ENCODE measurements around the gene KAZN. TPM values are rescaled to one million over a fixed set of nuclear protein-coding genes. Genes with fewer than 3 reads are reported as not detected.

Gene KAZN
- total RNA-seq, 1 donor from 2014 or later = 3.7 TPM

DNA sequence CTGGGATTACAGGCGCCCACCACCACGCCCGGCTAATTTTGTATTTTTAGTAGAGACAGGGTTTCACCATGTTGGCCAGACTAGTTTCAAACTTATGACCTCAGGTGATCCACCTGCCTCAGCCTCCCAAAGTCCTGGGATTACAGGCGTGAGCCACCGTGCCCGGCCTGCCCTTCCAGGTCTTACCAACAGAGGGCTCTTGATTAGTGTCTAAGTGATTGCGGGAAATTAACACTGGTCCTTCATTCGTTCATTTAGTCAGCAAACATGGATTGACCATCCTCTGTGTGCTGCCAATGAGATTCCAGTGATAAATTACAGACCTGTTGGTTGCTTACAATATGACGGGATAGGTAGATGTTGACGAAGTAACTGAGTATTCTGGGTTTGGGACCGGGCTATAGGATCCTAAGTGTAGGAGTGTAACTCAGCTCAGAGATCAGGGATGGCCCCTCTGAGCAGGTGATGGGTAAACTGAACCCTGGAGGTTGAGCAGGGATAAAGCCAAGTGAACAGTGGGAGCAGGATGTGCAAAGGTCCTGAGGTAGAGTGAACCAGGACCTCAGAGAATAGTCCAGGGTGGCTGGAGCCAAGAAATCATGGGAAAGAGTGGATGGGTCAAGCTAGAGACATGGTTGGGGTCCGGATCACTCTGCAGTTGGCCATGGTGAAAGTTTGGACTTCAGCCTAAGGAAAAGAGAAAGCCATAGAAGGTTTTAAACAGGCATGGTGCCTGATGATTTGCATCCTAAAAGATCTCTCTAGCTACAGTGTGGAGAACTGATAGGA, 171.2 kb downstream of the KAZN start:
- no peak for ATAC-seq (ENCODE audit: poor library complexity)

DNA sequence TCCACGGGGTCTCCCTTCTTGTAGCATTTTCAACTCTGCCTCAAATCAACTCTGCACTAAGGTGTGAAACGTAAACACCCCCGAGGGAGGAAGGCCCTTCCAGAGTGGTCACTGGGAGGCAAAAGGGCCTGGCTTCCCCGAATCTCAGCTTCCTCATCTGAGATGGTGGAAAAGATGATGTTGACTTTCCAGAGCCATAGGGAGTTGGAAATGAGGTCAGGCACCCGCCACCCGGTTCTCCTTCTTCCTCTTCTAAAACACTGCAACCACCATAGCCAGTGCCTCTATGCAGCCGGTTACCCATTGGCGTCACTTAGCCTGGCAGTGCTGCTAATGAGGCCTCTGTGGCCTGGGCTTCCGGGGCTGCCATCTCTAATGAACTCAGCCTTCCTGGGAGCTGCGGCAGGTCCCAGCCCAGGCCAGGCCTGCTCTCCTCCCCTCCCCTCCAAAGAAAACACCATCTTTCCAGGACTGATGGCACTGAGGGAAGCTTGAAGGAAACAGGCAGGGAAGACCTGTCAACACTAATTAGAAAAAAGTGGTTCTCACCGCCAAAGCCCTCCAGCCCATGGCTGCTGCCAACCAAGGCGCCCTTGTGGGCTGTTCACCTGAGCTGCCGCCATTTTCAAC, 175.0 kb downstream of the KAZN start:
- intact Hi-C loops (cut with DNase I) = no loop called here
- DNase-seq (no peak), ATAC-seq (ENCODE audit: poor library complexity) (no peak)

More for the DNA sequence above, 171.2 kb downstream of the KAZN start:
- intact Hi-C loops (cut with DNase I) = no loop called here
- no peak for DNase-seq

DNA sequence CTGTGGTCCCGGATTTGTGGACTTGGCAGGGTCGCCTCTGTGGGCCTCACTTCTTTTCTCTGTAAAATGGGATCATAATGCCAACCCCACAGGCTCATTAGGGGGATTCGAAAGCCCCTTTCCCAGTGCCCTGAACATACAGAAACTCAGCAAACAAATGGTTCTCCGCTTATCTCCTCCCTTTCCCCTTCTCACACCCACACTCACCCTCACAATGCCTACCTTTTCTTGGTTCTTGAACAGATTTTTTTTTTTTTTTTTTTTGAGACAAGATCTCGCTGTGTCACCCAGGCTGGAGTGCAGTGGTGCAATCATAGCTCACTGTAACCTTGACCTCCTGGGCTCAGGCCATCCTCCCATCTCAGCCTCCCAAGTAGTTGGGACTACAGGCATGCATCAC, 175.7 kb downstream of the KAZN start:
- intact Hi-C loops (cut with DNase I) = no loop called here
- ATAC-seq (ENCODE audit: poor library complexity) (no peak), DNase-seq (no peak)

DNA sequence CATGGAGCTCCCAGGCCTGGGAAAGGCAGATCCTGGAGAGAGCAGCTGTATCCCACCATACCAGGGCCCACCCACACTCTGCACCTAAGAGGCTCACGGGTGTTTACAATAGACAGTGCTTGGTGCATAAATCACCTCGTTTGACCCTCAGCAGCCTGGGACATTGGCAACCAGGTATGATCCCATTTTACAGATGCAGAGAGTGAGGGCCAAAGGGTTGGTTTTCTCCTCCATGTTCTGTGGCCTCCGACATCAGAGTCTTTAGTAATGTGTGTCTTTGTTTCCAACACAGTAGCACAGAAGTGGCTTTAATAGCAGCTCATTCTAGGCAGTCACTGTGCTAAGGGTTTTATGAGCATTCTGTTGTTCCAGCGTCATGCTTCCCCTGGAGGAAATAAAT, 176.5 kb downstream of the KAZN start:
- no peak for ATAC-seq (ENCODE audit: poor library complexity)
- no peak for DNase-seq
- intact Hi-C loops (cut with DNase I) = no loop called here

DNA sequence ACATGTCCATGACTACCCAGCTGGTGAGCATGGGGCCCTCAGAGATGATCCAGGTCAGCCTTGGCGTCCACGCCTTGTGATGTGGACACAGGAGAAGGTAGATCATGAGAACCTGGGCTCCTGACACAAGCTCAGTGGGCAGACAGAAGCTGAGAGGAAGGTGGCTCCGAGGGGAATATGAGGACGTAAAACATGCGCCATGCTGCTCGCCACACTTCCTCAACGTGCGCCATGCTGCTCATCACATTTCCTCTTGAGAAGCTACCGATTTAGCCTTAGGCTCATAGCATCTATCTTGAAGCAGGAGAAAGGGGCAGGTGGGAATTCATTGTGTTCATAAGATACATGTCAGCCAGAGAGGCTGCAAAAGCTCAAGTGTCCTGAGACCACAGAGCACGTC, 176.9 kb downstream of the KAZN start:
- intact Hi-C loops (cut with DNase I) = no loop called here
- no peak for ATAC-seq (ENCODE audit: poor library complexity)
- no peak for DNase-seq

DNA sequence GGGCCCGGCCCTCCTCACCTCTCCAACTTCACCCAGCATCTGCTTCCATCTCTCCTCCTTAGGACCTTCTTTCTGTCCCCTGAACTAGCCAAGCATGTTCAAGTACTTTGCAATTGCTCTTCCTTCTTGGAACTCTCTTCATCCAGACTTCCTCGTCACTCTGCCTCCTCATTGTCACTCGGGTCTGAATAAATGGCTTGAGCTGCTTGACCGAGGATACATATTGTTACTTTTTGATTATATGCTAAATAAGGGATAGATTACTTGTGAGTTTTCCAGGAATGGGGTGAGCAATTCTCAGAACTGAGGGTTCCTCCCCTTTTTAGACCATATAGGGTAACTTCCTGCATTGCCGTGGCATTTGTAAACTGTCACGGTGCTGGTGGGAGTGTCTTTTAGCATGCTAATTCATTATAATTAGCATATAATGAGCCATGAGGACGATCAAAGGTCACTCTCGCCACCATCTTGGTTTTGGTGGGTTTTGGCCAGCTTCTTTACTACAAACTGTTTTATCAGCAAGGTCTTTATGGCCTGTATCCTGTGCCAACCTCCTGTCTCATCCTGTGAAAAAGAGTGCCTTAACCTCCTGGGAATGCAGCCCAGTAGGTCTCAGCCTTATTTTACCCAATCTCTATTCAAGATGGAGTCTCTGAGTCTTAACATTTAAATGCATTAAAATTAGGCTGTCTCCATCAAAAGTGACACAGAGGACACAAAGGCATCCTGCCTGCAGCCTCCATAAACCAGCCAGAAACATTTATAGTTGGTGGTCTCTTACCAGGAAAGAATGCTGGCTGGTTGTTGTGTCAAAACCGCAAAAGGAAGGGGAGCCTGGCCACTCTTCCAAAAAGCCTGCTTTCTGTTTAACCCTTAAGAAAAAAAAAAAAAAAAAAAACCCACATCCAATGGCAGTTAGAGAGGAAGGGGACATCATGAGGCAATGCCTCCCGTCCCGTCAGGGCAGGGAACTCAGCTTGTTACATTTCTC, 179.3 kb downstream of the KAZN start:
- no peak for ATAC-seq (ENCODE audit: poor library complexity)
- DNase-seq = no peak
- intact Hi-C loops (cut with DNase I) = loop anchor here (2.0 kb wide), 1 partner anchor 269 kb away; no protein-coding TSS in a partner anchor

DNA sequence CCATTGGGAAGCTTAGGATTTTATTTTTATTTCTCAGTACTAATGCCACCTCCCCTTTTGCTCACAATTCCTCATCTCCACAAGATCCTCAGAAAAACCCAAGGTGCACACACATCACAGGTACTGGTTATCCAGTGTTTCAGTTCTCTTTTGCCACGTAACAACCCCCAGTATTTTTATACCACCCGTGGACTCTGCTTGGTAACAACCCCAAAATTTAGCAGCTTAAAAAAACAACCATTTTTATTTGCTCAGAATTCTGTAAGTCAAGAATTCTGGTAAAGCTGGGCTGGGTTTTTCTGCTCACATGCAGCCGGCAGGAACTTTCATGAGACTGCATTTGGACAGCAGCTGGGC, 180.0 kb downstream of the KAZN start:
- intact Hi-C loops (cut with DNase I) = loop anchor here (2.0 kb wide), 1 partner anchor 268 kb away; no protein-coding TSS in a partner anchor
- ATAC-seq (ENCODE audit: poor library complexity) (no peak), DNase-seq (no peak)

DNA sequence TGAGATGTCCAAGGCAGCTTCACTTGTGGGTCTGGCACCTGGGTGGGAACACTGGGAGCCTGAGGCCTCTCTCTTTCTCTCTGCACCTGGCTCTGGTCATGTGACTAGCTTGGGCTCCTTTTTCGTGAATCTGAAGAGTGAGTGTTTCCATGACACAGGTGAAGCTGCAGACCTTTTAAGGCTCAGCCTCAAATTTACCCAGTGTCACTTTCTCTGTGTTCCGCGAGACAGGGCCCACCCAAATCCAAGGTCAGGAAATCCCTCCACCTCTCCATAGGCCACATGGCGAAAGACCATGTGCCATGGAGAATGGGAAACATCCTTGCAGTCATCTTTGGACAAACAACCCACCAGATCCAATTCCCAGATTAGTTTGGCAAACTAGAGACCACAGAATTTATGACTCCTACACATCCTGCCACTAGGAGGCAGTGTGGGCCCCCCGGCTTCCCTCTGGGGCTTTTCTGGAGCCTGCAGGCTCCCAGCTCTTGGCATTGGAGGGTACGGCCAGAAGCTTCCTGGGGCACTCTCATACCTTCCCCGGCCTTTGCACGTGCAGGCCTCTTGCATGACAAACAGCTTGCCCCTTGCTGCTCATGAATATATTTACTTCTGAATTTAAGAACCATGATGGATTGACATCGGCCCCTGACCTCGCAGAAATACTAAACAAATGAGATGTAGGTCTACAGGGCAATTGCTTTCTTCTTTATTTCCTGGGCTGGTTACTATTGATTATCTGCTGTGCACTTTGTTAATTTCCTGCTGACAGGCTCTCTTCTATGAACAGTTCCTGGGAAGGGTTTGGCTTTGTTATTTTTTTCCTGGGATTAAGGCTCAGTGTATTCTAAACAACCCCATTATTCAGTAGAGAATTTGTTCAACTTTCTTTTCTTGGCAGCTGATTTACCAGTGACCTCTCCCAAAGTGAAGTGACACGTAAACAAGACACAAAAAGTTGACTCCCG, 180.7 kb downstream of the KAZN start:
- no peak for DNase-seq
- no peak for ATAC-seq (ENCODE audit: poor library complexity)

DNA sequence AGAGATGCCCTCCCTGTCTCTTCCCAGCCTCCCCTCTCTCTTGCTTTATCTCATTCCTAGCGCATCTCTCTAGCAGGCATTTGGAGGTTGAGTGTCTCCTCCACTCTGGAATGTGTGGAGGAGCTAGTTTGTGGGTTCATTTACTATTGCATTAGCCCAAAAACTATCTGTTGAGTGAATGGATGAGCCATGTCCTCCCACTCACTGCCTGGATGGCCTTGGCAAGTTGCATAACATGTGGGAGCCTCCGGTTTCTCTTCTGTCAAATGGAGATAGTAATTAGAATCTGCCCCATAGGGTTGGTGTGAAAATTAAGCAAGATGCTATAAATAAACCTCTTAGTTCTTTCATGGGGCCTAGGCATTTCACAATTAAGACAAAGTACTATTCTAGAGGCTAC, 181.8 kb downstream of the KAZN start:
- DNase-seq = no peak
- no peak for ATAC-seq (ENCODE audit: poor library complexity)
- intact Hi-C loops (cut with DNase I) = no loop called here

More for the DNA sequence above, 180.7 kb downstream of the KAZN start:
- intact Hi-C loops (cut with DNase I) = loop anchor here (2.0 kb wide), 1 partner anchor 268 kb away; no protein-coding TSS in a partner anchor

DNA sequence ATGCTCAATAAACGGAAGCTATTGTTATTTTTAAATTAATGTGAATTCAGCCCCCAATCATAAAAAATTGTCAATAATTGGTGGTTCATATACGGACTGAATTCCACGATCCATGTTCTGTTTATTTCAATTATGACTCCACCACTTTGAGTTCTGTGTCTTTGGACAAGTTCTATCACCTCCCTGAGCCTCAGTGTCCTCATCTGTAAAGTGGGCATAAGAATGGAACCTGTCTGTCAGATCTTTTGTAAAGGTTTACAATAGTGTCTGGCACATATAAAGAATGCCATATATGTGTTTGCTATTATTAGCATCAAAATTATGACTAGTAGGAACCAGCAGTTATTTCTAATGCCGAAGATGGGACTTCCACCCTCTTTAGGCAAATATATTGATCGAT, 183.3 kb downstream of the KAZN start:
- ATAC-seq (ENCODE audit: poor library complexity) (no peak), DNase-seq (no peak)
- intact Hi-C loops (cut with DNase I) = no loop called here

DNA sequence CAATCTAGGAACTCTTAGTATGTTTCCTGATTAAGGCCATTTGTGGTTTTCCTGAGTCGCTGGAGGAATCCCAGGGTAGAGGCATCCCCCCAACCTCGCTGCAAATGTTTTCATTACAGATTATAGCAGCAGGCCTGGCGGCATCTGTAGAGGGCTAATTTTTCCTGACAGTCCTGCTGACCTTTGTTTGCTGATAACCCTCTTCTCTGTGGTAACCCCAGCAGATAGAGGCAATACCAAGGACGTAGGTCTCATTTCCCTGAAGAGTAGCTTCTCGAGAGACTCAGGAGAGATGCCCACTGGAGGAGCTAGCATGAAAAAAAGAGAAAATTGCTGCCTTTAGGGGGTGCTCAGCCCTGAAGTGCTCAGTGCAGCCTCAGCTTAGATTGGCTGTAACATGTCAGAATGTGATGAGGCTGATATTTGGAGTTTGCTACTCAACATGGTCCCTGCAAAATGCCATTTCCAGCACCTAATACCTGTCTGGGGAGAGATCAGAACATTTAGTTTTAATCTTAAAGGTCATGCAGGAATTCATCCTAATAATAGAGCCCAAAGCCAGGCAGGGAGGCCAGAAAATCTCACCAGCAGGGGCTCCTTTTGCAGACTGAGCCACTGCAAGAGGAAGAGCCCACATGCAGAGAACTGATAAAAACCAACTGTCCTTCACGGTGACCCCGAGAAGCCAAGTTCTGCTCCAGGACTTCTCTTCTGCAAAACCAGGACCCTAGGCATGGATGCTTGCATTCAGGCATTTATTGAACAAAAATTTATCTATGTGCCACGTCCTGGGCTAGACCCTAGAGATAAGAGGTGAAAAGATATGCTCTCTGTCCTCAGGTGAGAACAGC, 184.5 kb downstream of the KAZN start:
- no peak for DNase-seq
- ATAC-seq (ENCODE audit: poor library complexity) = no peak
- intact Hi-C loops (cut with DNase I) = no loop called here

DNA sequence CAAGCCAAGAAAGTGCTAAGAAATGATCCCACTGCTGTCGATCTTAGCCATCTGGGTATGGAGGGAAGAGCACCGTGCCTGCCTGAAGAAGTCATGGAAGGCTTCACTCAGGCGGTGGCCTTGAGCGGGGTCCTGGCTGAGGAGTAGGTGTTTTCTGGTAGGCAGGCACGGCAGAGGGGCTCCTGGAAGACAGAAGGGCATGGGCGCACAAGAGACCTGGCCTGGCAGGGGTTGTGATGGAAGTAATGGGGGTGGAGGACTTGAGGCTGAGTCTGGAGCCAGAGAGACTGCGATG, 185.1 kb downstream of the KAZN start:
- no peak for ATAC-seq (ENCODE audit: poor library complexity)
- intact Hi-C loops (cut with DNase I) = no loop called here
- no peak for DNase-seq

DNA sequence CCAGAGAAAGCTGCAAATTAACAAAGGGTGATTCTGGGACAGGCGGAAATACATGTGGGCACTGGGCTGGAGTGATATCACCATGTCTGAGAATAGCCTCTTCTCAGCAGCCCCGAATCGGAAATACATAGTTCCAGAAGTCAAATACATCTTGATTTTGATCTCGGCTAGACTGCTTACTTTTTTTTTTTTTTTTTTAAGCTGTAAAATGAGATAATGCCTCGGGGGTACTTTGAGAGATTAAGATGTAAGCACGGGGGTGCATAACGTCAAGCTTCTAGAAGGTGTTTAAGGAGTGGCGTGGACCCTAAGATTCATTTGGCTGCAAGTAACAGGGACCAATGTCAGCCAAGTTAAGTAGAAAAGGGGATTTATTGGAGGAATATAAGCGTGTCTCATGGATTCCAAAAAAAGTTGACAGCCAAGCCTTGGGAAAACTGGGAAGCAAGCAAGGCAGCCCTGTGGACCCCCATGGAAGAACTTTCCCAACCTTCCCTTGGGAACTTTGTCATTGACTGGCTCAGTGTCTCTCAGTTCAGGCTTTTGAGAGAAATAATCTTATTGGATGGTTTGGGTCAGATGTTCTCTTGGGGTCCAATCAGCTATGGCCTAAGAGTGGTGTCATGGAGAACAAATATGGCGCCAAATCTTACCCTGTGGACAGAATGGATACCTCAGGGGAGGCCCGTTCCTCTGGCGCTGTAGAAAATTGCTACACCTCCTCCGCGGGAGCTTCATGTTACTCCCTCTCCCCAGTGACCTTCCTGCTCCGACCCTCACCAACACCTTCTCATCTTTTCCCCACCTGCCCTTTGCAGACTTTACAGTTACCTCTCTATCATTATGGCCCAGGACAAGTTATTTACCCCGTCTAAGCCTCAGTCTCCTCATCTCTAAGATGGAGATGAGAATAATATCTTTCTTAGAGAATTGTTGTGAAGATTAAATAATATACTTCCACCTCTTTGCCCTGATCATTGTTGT, 186.6 kb downstream of the KAZN start:
- no peak for ATAC-seq (ENCODE audit: poor library complexity)
- intact Hi-C loops (cut with DNase I) = no loop called here

DNA sequence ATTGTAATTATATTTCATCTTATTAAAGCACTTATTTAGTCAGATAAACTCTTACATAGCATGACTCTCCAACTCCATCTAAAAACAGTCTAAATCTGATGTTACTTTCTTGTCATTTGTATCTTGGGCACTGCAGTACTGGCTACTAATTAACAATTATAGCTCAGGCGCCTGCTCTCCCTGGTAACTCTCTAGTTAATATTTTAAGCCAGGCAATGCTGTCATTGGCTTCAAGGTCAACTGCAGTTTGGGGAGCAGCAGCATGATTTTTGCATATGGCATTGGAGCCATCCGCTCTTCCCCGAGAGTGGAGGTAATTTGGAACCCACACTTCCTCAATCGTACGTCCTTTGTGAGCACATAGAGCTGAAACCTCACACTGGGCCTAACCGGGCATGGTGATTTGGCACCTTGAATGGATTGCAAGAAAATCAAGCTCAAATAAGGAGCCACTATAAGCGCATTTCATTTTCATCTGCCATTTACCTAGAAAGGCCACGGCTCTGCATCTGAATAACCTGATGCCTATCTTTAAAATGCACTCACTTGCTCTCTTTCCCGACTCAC, 187.7 kb downstream of the KAZN start:
- no peak for ATAC-seq (ENCODE audit: poor library complexity)
- intact Hi-C loops (cut with DNase I) = no loop called here
- DNase-seq = no peak

More for the DNA sequence above, 186.6 kb downstream of the KAZN start:
- no peak for DNase-seq

DNA sequence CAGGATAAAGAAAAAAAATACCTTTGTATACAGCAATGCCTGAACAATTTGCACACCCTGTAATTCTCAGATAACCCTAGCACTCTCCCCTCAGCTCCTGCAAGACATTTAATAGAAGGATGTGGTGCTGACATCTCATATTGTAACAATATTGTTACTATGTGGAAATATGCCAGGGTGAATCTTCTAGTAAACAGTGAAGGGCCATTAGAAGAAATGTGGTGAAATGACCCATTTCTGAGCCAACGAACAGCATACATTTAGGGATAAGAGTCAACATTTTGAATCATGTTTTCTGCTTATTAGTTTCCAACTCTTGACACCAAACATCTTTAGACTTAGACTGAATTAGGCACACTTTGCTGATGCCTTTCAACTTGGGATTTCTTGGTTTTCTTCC, 188.2 kb downstream of the KAZN start:
- intact Hi-C loops (cut with DNase I) = no loop called here
- no peak for ATAC-seq (ENCODE audit: poor library complexity)

DNA sequence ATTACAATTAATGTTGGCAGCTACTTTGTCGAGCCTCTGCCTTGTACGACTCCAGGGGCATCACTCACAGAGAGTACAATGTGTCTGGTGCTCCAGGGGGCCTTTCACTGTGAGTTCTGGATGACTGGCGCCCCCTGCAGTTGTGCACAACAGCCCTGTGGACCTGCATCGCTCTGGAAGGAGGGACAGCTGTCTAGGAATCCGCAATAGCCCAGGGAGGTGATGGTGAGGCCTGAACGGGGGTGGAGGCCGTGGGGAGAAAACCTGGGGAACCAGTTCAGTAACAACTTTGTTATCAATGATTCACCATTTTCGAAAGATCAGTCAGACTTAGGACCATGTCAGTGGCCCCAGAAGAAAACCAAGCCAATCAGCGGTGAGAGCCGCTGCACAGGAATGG, 189.1 kb downstream of the KAZN start:
- DNase-seq = no peak
- intact Hi-C loops (cut with DNase I) = no loop called here
- no peak for ATAC-seq (ENCODE audit: poor library complexity)

More for the DNA sequence above, 188.2 kb downstream of the KAZN start:
- DNase-seq = no peak
